Keratinocyte (primary cell): Measurements from ENCODE around the gene OPTN. TPM values are rescaled to one million over a fixed set of nuclear protein-coding genes. Genes with fewer than 3 reads are reported as not detected.

ENCODE experiments used
- DNase-seq: peaks from one replicate; pipeline ENCODE4 v3.0.0-alpha.2; 2011; ENCODE audit warnings: low read depth, missing footprints, low spot score
- FAIRE-seq: peaks from 2 replicates; lab custom pipeline; 2011; peaks lifted over from hg19 to GRCh38; lab: Jason Lieb, UNC
- H2AFZ ChIP-seq: 2 replicates; pipeline ENCODE4 v1.6.0; 2012; ENCODE audit warnings: low read length, control low read depth, inconsistent platforms; ENCODE audit not compliant: control insufficient read depth
- H3K27ac ChIP-seq: 2 replicates; pipeline ENCODE4 v1.5.1; 2011; ENCODE audit warnings: low read length; ENCODE audit not compliant: control insufficient read depth, insufficient read depth
- H3K27me3 ChIP-seq: 3 replicates; pipeline ENCODE4 v1.6.0; 2011; ENCODE audit warnings: low read length; ENCODE audit not compliant: control insufficient read depth, insufficient read depth; ENCODE audit errors: extremely low read depth
- H3K36me3 ChIP-seq, 2 experiments: 2 replicates in 1 of 2; 3 replicates in 1 of 2; pipeline ENCODE4 v1.5.1; 2011; ENCODE audit warnings: low read length in 2 of 2, mild to moderate bottlenecking in 1 of 2; ENCODE audit not compliant: control insufficient read depth in 2 of 2, insufficient read depth in 2 of 2; ENCODE audit errors: extremely low read depth in 1 of 2
- H3K4me1 ChIP-seq: 3 replicates; pipeline ENCODE4 v1.5.1; 2011; ENCODE audit warnings: low read length; ENCODE audit not compliant: control insufficient read depth, insufficient read depth; ENCODE audit errors: extremely low read depth
- H3K4me2 ChIP-seq: 3 replicates; pipeline ENCODE4 v1.6.0; 2011; ENCODE audit warnings: low read depth, low read length; ENCODE audit not compliant: control insufficient read depth, insufficient read depth; ENCODE audit errors: extremely low read depth
- H3K4me3 ChIP-seq, 3 experiments: fragments of 200-600 bp in 1 of 3; sonication (generic) in 1 of 3; 2 replicates in 2 of 3; 3 replicates in 1 of 3; pipeline ENCODE4 v1.5.1; 2011 to 2016; ENCODE audit warnings: low read length in 3 of 3, mild to moderate bottlenecking in 3 of 3, control low read depth in 2 of 3, inconsistent platforms in 1 of 3, low read depth in 1 of 3, mixed read lengths in 1 of 3, mixed run types in 1 of 3, moderate library complexity in 1 of 3; ENCODE audit not compliant: control insufficient read depth in 2 of 3, insufficient read depth in 2 of 3; ENCODE audit errors: extremely low read depth in 1 of 3
- H3K79me2 ChIP-seq: 2 replicates; pipeline ENCODE4 v1.6.0; 2012; ENCODE audit warnings: low read length; ENCODE audit not compliant: control insufficient read depth, insufficient read depth
- H3K9ac ChIP-seq: 3 replicates; pipeline ENCODE4 v1.6.0; 2011; ENCODE audit warnings: low read length; ENCODE audit not compliant: control insufficient read depth, insufficient read depth; ENCODE audit errors: extremely low read depth
- H3K9me1 ChIP-seq: 3 replicates; pipeline ENCODE4 v1.6.0; 2011; ENCODE audit warnings: low read length; ENCODE audit not compliant: control insufficient read depth, insufficient read depth; ENCODE audit errors: extremely low read depth
- H3K9me3 ChIP-seq: 2 replicates; pipeline ENCODE4 v1.5.1; 2012; ENCODE audit warnings: low read depth, low read length; ENCODE audit not compliant: control insufficient read depth
- H4K20me1 ChIP-seq: 3 replicates; pipeline ENCODE4 v1.6.0; 2011; ENCODE audit warnings: low read length; ENCODE audit not compliant: control insufficient read depth, insufficient read depth; ENCODE audit errors: extremely low read depth
- EZH2 ChIP-seq: IDR thresholded peaks from one replicate; pipeline ENCODE4 v1.6.1; 2012; ENCODE audit warnings: inconsistent platforms, mild to moderate bottlenecking, low read length, moderate library complexity
- dilution Hi-C: fragments of 300-500 bp; cut with MboI; formaldehyde crosslinking; loops from one replicate; pipeline ENCODE4 v1.7.0; 2020; ENCODE audit warnings: low sequenced_read_pairs; ENCODE audit not compliant: extremely low pct_ligation_motif_present
- polyA plus RNA-seq, 5 experiments: library from polyadenylated mRNA; depleted of rRNA in 3 of 5; stranded (reverse) in 3 of 5; stranded (forward) in 1 of 5; unstranded in 1 of 5; fragments of >200 nt; gene quantifications; 1 replicate in 1 of 5; 2 replicates in 3 of 5; 3 replicates in 1 of 5; pipeline versions ENCODE4 v1.2.1 to v1.2.3, GENCODE V29; 2011 to 2012; ENCODE audit warnings: missing spikeins in 2 of 5, low read depth in 1 of 5, low replicate concordance in 1 of 5
- small RNA-seq, 3 experiments: library from RNA; depleted of rRNA; stranded (forward); fragments of <200 nt; gene quantifications; one replicate each; pipeline ENCODE3, GENCODE V24; 2012; ENCODE audit warnings: low read depth in 3 of 3, low replicate concordance in 1 of 3; ENCODE audit not compliant: insufficient read length in 3 of 3
- TF ChIP-seq, protein P1 (sequence below), 3 experiments: IDR thresholded peaks in 1 of 3; conservative IDR thresholded peaks in 1 of 3; optimal IDR thresholded peaks in 1 of 3; 2 replicates in 2 of 3; 3 replicates in 1 of 3; pipeline versions ENCODE3 to v1.5.1; 2011; ENCODE audit warnings: low read length in 3 of 3, mild to moderate bottlenecking in 3 of 3, moderate library complexity in 2 of 3, control low read depth in 1 of 3, inconsistent platforms in 1 of 3; ENCODE audit not compliant: insufficient read depth in 2 of 3; ENCODE audit errors: extremely low read depth in 1 of 3

OPTN gene
- polyA plus RNA-seq, 1 donor (not counting 4 experiments of a cell fraction or from before 2014, with no cell fraction given): 71.9 TPM

DNA sequence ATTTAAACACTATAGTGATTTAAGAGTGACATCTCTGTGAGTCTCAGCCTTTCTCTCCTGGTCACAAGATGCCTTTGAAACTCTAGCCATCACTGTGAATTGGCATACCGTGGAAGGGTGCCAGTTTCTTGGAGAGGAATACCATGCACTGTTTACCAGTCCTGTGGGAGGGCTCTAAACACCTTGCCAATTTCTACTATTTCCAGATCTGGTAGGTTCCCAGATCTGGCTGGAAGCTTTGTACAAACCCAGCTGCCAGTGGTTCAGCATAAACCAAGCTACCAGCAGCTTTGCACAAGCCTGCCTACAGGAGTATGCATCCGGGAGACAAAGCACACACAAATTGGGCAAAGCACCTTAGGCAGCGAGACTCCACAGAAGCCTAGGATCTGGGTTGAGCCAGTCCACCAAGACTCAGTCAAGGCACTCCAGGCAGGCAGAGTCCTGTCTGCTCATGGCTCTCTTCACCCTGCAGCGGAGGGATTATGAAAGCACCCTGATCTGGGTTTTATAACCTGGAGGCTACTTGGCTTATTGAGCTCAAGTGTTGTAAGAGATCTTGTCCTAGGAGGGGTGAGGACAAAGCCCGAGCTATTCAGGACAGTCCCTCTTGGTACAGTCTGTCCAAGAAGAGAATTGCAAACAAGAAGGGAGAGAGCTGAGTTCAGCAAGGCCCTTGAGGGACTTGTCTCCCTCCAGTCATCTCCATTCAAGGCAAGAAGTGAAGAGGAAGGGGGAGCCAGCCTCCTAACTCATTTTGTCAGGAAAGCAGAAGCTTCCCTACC is 85.0 kb downstream of the OPTN start:
- H3K27ac ChIP-seq: no peak overlapping the region
- FAIRE-seq: no peak

DNA sequence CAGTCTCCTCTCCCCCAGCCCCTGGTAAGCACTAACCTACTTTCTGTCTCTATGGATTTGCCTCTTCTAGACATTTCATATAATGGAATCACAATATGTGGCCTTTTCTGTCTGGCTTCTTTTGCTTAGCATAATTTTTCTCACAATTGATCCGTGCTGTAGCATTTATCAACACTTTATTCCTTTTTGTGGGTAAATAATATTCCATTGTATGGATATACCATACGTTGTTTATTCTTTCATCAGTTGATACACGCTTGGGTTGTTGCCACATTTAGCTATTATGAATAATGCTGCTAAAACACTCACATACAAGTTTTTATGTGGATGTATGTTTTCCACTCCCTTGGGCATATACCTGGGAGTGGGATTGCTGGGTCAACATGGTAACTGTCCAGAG is 87.2 kb downstream of the OPTN start:
- FAIRE-seq (no peak), DNase-seq (no peak)
- H3K4me1 ChIP-seq: no peaks in the 10 kb centered on the region
- no peak overlapping the region for H2AFZ ChIP-seq
- no peak for TF ChIP-seq EZH2
- TF ChIP-seq, protein P1, sequence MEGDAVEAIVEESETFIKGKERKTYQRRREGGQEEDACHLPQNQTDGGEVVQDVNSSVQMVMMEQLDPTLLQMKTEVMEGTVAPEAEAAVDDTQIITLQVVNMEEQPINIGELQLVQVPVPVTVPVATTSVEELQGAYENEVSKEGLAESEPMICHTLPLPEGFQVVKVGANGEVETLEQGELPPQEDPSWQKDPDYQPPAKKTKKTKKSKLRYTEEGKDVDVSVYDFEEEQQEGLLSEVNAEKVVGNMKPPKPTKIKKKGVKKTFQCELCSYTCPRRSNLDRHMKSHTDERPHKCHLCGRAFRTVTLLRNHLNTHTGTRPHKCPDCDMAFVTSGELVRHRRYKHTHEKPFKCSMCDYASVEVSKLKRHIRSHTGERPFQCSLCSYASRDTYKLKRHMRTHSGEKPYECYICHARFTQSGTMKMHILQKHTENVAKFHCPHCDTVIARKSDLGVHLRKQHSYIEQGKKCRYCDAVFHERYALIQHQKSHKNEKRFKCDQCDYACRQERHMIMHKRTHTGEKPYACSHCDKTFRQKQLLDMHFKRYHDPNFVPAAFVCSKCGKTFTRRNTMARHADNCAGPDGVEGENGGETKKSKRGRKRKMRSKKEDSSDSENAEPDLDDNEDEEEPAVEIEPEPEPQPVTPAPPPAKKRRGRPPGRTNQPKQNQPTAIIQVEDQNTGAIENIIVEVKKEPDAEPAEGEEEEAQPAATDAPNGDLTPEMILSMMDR (optimal IDR thresholded peaks at IDR 0.05 in 1 of 3, IDR thresholded peaks at IDR 0.05 in 1 of 3, conservative IDR thresholded peaks at IDR 0.05 in 1 of 3; ENCODE audit: extremely low read depth in 1 of 3, insufficient read depth in 2 of 3, low read length in 3 of 3): no peak
- dilution Hi-C loops: no loop called here
- no peaks in the 10 kb centered on the region for H3K79me2 ChIP-seq
- no peaks in the 10 kb centered on the region for H3K27me3 ChIP-seq
- H3K9ac ChIP-seq: no peak overlapping the region
- no peaks in the 10 kb centered on the region for H3K9me3 ChIP-seq
- H4K20me1 ChIP-seq: no peaks in the 10 kb centered on the region
- H3K36me3 ChIP-seq: peaks cover 0 to 20% of the 10 kb centered on the region in 2 experiments
- H3K4me2 ChIP-seq: no peak overlapping the region
- no peak overlapping the region for H3K27ac ChIP-seq
- no peaks in the 10 kb centered on the region for H3K9me1 ChIP-seq
- no peak overlapping the region for H3K4me3 ChIP-seq

More for the DNA sequence above, 85.0 kb downstream of the OPTN start:
- Histone ChIP-seq H3K4me1 (no peaks in the 10 kb centered on the region), H3K9me3 (no peaks in the 10 kb centered on the region), H2AFZ (no peak overlapping the region), H3K9ac (no peak overlapping the region), H3K27me3 (no peaks in the 10 kb centered on the region), H3K36me3 (peaks cover 0 to 29% of the 10 kb centered on the region in 2 experiments), H4K20me1 (no peaks in the 10 kb centered on the region), H3K4me3 (no peak overlapping the region), H3K9me1 (no peaks in the 10 kb centered on the region), H3K79me2 (no peaks in the 10 kb centered on the region), H3K4me2 (no peak overlapping the region)
- no peak for DNase-seq
- no peak for TF ChIP-seq EZH2
- TF ChIP-seq, protein P1 (optimal IDR thresholded peaks at IDR 0.05 in 1 of 3, IDR thresholded peaks at IDR 0.05 in 1 of 3, conservative IDR thresholded peaks at IDR 0.05 in 1 of 3; ENCODE audit: extremely low read depth in 1 of 3, insufficient read depth in 2 of 3, low read length in 3 of 3): no peak
- dilution Hi-C loops: no loop called here

Small RNAs within 50 kb of the gene (small RNA-seq; reads per million reads assigned to genes)
- gene SNRPGP5: 0 reads per million in 3 experiments

Other genes with a start within 250 kb of the OPTN start
- 0.25 to 0.39 TPM (median 0.35 TPM) in 3 replicates for gene CCDC3, start 98.5 kb upstream of the OPTN start, polyA plus RNA-seq
- gene MCM10, start 61.4 kb downstream of the OPTN start, polyA plus RNA-seq: 0.75 to 6.4 TPM (median 6.2 TPM) in 3 replicates
- gene UCMA, start 134.2 kb downstream of the OPTN start, polyA plus RNA-seq: not detected in 3 replicates
- 10.9 to 11.5 TPM (median 10.9 TPM) in 3 replicates for gene PHYH, start 199.9 kb downstream of the OPTN start, polyA plus RNA-seq
- gene SEPHS1, start 248.1 kb downstream of the OPTN start, polyA plus RNA-seq: 41.4 to 65.4 TPM (median 48.2 TPM) in 3 replicates